Mesendoderm (in vitro differentiated cells): Measurements from ENCODE around the gene CIROP.

Experiments used
- DNase-seq: peaks from one replicate; pipeline ENCODE4 v3.0.0; 2013
- H2AK5ac ChIP-seq: 2 replicates; pipeline ENCODE4 v1.6.1; 2013; ENCODE audit warnings: low read length, inconsistent platforms
- H2BK120ac ChIP-seq: 2 replicates; pipeline ENCODE4 v1.6.1; 2013; ENCODE audit warnings: low read depth, mild to moderate bottlenecking, low read length, moderate library complexity, mixed read lengths
- H2BK15ac ChIP-seq: replicated peaks from 2 replicates; pipeline ENCODE4 v1.6.1; 2013; ENCODE audit warnings: low read depth, mild to moderate bottlenecking, moderate library complexity
- H2BK5ac ChIP-seq: 2 replicates; pipeline ENCODE4 v1.6.1; 2013; ENCODE audit warnings: low read length, inconsistent platforms
- H3K18ac ChIP-seq: 2 replicates; pipeline ENCODE4 v1.6.1; 2013; ENCODE audit warnings: mild to moderate bottlenecking, low read length, mixed read lengths
- H3K23ac ChIP-seq: one replicate; pipeline ENCODE4 v1.6.1; 2013; ENCODE audit warnings: low read length
- H3K27ac ChIP-seq: 2 replicates; pipeline ENCODE4 v1.5.1; 2013; ENCODE audit warnings: low read depth, mild to moderate bottlenecking, inconsistent platforms, low read length, moderate library complexity
- H3K27me3 ChIP-seq: 2 replicates; pipeline ENCODE4 v1.6.1; 2013; ENCODE audit warnings: low read length, control low read depth, mild to moderate bottlenecking, inconsistent platforms; ENCODE audit not compliant: insufficient read depth, poor library complexity
- H3K36me3 ChIP-seq: 2 replicates; pipeline ENCODE4 v1.6.1; 2013; ENCODE audit warnings: low read length, inconsistent platforms; ENCODE audit not compliant: control insufficient read depth, insufficient read depth
- H3K4ac ChIP-seq: one replicate; pipeline ENCODE4 v1.6.1; 2013; ENCODE audit warnings: low read depth, mild to moderate bottlenecking, low read length, moderate library complexity
- H3K4me1 ChIP-seq: 2 replicates; pipeline ENCODE4 v1.6.1; 2013; ENCODE audit warnings: low read depth, low read length, inconsistent platforms; ENCODE audit not compliant: control insufficient read depth
- H3K4me2 ChIP-seq: 2 replicates; pipeline ENCODE4 v1.6.1; 2013; ENCODE audit warnings: low read length
- H3K4me3 ChIP-seq: 2 replicates; pipeline ENCODE4 v1.5.1; 2013; ENCODE audit warnings: mild to moderate bottlenecking, low read length
- H3K56ac ChIP-seq: one replicate; pipeline ENCODE4 v1.6.1; 2013; ENCODE audit warnings: low read length
- H3K79me1 ChIP-seq: 2 replicates; pipeline ENCODE4 v1.6.1; 2013; ENCODE audit warnings: low read length, inconsistent platforms
- H3K79me2 ChIP-seq: 2 replicates; pipeline ENCODE4 v1.6.1; 2013; ENCODE audit warnings: mild to moderate bottlenecking, low read length; ENCODE audit not compliant: control insufficient read depth, insufficient read depth
- H3K9ac ChIP-seq: 2 replicates; pipeline ENCODE4 v1.6.1; 2013; ENCODE audit warnings: low read length, inconsistent platforms
- H4K5ac ChIP-seq: one replicate; pipeline ENCODE4 v1.6.1; 2013; ENCODE audit warnings: low read length
- H4K8ac ChIP-seq: one replicate; pipeline ENCODE4 v1.6.1; 2013; ENCODE audit warnings: low read depth, mild to moderate bottlenecking, control low read depth, low read length, moderate library complexity
- WGBS: extraction: QIAGEN DNeasy Blood & Tissue Kit; methylation state at CpG from one replicate; pipeline ENCODE4 v1.1.7; 2013; ENCODE audit warnings: low lambda C conversion rate, missing lambda C conversion rate; ENCODE audit not compliant: insufficient coverage; ENCODE audit errors: extremely low coverage; 5-methylcytosine and 5-hydroxymethylcytosine counted together

CIROP gene

DNA sequence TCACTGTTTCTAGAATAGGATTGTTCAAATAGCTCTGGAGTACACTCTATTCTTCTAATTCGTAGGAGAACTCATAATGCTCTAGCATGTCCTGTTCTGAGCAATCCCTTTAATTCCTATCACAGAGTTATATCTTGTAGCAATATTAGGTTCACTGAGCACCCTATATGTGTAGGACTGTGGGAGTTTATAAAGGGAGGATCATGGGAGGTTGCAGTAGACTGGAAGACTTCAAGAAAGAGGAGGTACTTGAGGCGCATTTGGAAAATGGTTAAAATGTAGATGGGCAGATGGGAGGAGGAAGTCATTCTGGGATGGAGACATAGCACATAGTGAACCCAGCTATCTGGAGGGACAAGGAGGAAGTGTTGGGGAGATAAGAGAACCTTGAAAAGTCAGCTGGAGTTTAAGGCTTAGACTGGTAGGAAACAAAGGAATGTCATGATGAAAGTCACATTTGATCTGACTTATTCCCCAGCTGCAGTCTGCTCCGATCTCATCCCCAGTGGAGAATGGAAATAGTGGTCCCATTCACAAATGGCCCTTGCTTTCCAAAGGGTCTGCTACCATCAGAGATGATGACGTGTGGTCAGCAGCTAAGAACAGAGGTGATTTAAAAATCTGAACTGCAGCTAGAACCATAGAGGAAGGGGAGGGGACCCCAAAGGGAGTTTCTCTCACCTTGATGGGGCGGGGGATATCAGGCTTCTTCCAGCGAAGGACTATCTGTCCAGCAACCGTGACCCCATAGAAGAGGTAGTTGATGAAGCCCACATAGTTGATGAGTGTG lies 24.4 kb upstream of the CIROP start:
- H4K8ac ChIP-seq, result no peak overlapping the region
- H3K18ac ChIP-seq, result no peak overlapping the region

DNA sequence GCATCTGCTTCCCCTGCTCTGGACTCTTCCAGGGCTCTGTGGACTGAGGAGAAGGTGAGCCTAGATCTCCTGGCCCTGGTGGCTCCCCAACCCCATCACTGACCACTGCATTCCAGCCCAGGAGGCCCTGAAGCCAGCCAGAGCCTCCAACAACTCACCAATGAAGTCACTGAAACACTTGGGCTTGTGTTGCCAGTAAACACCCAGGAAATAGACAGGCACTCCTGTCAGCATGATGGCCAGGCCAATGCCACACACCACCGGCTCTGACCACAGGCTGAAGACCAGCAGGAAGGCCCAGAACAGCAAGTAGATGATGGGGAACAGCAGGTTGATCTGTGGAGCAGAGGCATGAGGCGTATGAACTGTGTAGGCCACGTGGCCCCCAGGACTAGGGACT lies 23.1 kb upstream of the CIROP start:
- no peak overlapping the region for H3K23ac ChIP-seq
- no peak overlapping the region for H2BK120ac ChIP-seq
- H4K5ac ChIP-seq, result no peak overlapping the region
- peaks cover 4% of the 10 kb centered on the region for H3K36me3 ChIP-seq
- H3K27me3 ChIP-seq, result no peaks in the 10 kb centered on the region
- no peak overlapping the region for H3K4ac ChIP-seq
- peaks cover 2% of the 10 kb centered on the region for H3K4me1 ChIP-seq
- H2BK15ac ChIP-seq, result no peak overlapping the region
- H3K27ac ChIP-seq, result no peak overlapping the region
- no peak overlapping the region for H2BK5ac ChIP-seq
- H3K79me2 ChIP-seq, result no peaks in the 10 kb centered on the region
- WGBS, result no CpG with 5 or more reads among the region's 3 CpGs
- no peaks in the 10 kb centered on the region for H3K79me1 ChIP-seq
- no peak overlapping the region for H3K18ac ChIP-seq
- no peak for DNase-seq
- no peak overlapping the region for H3K4me2 ChIP-seq
- no peak overlapping the region for H2AK5ac ChIP-seq
- H3K56ac ChIP-seq, result no peak overlapping the region
- H3K9ac ChIP-seq, result no peak overlapping the region
- no peak overlapping the region for H3K4me3 ChIP-seq
- H4K8ac ChIP-seq, result no peak overlapping the region

More for the DNA sequence above, 24.4 kb upstream of the CIROP start:
- no peak overlapping the region for H3K4me2 ChIP-seq
- no peak overlapping the region for H2BK15ac ChIP-seq
- H3K4me1 ChIP-seq, result no peaks in the 10 kb centered on the region
- no peaks in the 10 kb centered on the region for H3K79me2 ChIP-seq
- no peak overlapping the region for H2BK120ac ChIP-seq
- no peak overlapping the region for H3K56ac ChIP-seq
- no peak overlapping the region for H2BK5ac ChIP-seq
- no peak overlapping the region for H3K9ac ChIP-seq
- H2AK5ac ChIP-seq, result no peak overlapping the region
- no peak for DNase-seq
- H3K27me3 ChIP-seq, result no peaks in the 10 kb centered on the region
- H3K4me3 ChIP-seq, result no peak overlapping the region
- H4K5ac ChIP-seq, result no peak overlapping the region
- no CpG with 5 or more reads among the region's 7 CpGs for WGBS
- no peak overlapping the region for H3K27ac ChIP-seq
- H3K79me1 ChIP-seq, result no peaks in the 10 kb centered on the region
- H3K36me3 ChIP-seq, result peaks cover 4% of the 10 kb centered on the region
- H3K23ac ChIP-seq, result no peak overlapping the region
- H3K4ac ChIP-seq, result no peak overlapping the region

DNA sequence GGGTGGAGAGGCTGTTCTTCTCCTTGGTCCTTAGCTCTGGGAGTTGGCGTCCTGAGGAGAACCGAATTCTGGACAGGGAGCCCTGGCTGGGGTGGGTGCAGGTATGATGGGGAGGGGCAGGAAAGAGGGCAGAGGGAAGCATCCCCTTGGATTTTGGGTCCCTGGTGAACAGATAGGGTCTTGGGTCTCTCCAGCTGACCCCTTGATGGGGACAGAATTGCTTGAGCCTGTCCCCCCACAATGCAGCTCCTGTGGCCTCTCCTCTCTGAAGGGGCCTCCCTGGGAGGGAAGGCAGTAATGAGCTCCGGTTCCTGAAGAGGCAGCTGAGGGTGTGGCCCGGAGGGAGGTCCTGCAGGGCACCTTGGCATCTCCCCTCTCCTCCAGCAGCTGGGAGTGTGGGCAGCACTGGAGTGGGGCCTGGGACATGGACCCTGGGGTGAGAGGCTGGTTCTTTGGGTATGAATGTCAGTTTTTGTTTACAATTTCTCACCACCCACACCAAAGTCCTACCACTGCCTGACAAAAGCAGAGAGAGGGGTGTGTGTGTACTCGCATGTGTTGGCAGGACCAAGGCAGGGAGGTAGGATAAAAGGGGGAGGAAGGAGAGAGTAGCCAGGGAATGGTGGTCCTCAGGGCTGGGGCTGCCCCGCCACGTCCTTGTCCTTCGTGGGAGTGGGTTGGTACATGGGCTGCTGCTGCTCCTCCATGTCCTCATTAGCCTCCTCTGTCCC lies 21.9 kb upstream of the CIROP start:
- H3K79me1 ChIP-seq, result no peaks in the 10 kb centered on the region
- H3K79me2 ChIP-seq, result no peaks in the 10 kb centered on the region
- no peak overlapping the region for H2BK5ac ChIP-seq
- no peak overlapping the region for H3K27ac ChIP-seq
- no peak overlapping the region for H3K4me3 ChIP-seq
- no peak overlapping the region for H3K18ac ChIP-seq
- no peak overlapping the region for H3K4ac ChIP-seq
- no peak overlapping the region for H3K9ac ChIP-seq
- H3K4me2 ChIP-seq, result no peak overlapping the region
- H3K56ac ChIP-seq, result no peak overlapping the region
- no peak overlapping the region for H2BK120ac ChIP-seq
- DNase-seq, result no peak
- no peak overlapping the region for H3K23ac ChIP-seq
- H2AK5ac ChIP-seq, result no peak overlapping the region
- H4K5ac ChIP-seq, result no peak overlapping the region
- H3K4me1 ChIP-seq, result peaks cover 2% of the 10 kb centered on the region
- H2BK15ac ChIP-seq, result no peak overlapping the region
- no CpG with 5 or more reads among the region's 8 CpGs for WGBS
- peaks cover 4% of the 10 kb centered on the region for H3K36me3 ChIP-seq
- H4K8ac ChIP-seq, result no peak overlapping the region
- H3K27me3 ChIP-seq, result no peaks in the 10 kb centered on the region

DNA sequence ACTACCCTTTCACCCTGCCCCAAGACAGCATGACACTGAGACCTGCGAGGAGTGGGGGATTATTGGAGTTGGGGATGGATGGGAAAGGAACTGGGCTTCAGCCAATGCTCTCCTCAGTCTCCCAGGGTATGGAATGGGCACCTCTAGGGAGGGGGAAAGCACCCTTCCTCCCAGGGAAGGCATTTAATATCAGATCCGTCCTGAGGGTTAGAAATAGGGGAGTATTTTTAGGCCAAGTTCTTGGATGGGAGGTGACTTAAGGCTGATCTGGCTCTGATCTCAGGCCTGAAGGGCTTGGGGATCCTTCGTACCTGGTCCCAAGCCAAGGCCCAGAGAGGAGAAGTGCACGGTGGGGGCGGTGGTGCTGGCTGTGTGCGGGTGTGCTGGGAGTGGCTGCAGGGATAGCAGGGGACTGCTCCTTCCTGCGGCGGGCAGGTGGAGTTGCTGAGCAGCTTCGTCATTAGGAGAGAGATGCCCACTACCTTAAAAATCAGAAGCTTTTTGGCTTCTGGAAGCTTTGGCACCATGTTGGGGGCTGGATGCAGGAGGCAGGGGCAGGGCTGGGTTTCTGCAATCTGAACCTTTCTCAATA lies 21.2 kb upstream of the CIROP start:
- H4K5ac ChIP-seq, result no peak overlapping the region
- no peak overlapping the region for H3K18ac ChIP-seq
- no peak overlapping the region for H2BK5ac ChIP-seq
- no CpG with 5 or more reads among the region's 9 CpGs for WGBS
- no peak overlapping the region for H2BK15ac ChIP-seq
- no peak overlapping the region for H4K8ac ChIP-seq
- no peak overlapping the region for H2AK5ac ChIP-seq
- no peaks in the 10 kb centered on the region for H3K79me2 ChIP-seq
- no peak overlapping the region for H2BK120ac ChIP-seq
- no peak overlapping the region for H3K4ac ChIP-seq
- peaks cover 5% of the 10 kb centered on the region for H3K4me1 ChIP-seq
- H3K27me3 ChIP-seq, result no peaks in the 10 kb centered on the region
- H3K23ac ChIP-seq, result no peak overlapping the region
- H3K9ac ChIP-seq, result no peak overlapping the region
- no peak for DNase-seq
- no peak overlapping the region for H3K56ac ChIP-seq
- no peak overlapping the region for H3K4me2 ChIP-seq
- H3K27ac ChIP-seq, result no peak overlapping the region
- H3K36me3 ChIP-seq, result peaks cover 4% of the 10 kb centered on the region
- H3K4me3 ChIP-seq, result no peak overlapping the region
- H3K79me1 ChIP-seq, result no peaks in the 10 kb centered on the region

DNA sequence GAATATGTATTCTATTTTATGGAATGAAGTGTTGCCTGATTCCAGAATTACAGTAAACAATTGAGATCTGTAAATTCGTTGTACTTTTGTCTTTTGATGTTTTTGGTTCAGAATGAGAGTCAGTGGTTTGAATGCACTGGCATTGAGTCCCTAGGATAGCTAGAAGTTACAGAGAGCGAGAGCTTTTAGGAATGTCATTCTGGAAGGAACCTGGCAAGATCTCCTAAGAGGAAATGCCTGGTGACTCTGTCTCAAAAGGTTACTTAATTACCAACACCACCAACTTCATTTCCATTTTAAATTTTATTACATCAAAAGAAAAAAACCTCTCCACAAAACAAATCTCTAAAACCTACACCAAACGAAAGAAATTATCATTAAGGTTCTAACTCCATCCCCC lies 20.2 kb upstream of the CIROP start:
- WGBS, result 100% methylated on average over 1 of the region's 3 CpGs
- Histone ChIP-seq H3K4ac (no peak overlapping the region), H4K8ac (no peak overlapping the region)

More for the DNA sequence above, 20.2 kb upstream of the CIROP start:
- H3K9ac ChIP-seq, result no peak overlapping the region
- no peak overlapping the region for H2BK120ac ChIP-seq
- H3K79me2 ChIP-seq, result no peaks in the 10 kb centered on the region
- H2BK5ac ChIP-seq, result no peak overlapping the region
- H4K5ac ChIP-seq, result no peak overlapping the region
- no peak overlapping the region for H3K23ac ChIP-seq
- no peak for DNase-seq
- H3K4me1 ChIP-seq, result peaks cover 5% of the 10 kb centered on the region
- H3K4me2 ChIP-seq, result no peak overlapping the region
- H3K56ac ChIP-seq, result no peak overlapping the region
- H3K27me3 ChIP-seq, result no peaks in the 10 kb centered on the region
- peaks cover 4% of the 10 kb centered on the region for H3K36me3 ChIP-seq
- H3K79me1 ChIP-seq, result no peaks in the 10 kb centered on the region
- no peak overlapping the region for H3K18ac ChIP-seq
- no peak overlapping the region for H2BK15ac ChIP-seq
- no peak overlapping the region for H3K27ac ChIP-seq
- no peak overlapping the region for H2AK5ac ChIP-seq
- H3K4me3 ChIP-seq, result no peak overlapping the region
